Gastrocnemius medialis (tissue), 4 donors: ENCODE measurements around the gene APOBEC3B. TPM values are rescaled to one million over a fixed set of nuclear protein-coding genes. Genes with fewer than 3 reads are reported as not detected.

Experiments
- ATAC-seq, 2 donors: fragments of 150-250 bp; one replicate each; pipeline ENCODE4 v1.9.1; 2016
- DNase-seq, 2 donors: peaks; one replicate each; pipeline ENCODE4 v3.0.0-alpha.2; 2019
- H3K27ac ChIP-seq, 4 donors: fragments of 200-600 bp; sonication (generic); 1 replicate in 1 of 4; 2 replicates in 3 of 4; pipeline ENCODE4 v1.5.1; 2016 to 2018; ENCODE audit warnings: mild to moderate bottlenecking in 2 of 4, moderate library complexity in 1 of 4
- H3K27me3 ChIP-seq, 3 donors: fragments of 200-600 bp; sonication (generic) in 2 of 3; 1 replicate in 1 of 3; 2 replicates in 2 of 3; pipeline versions ENCODE4 v1.5.1 to v1.6.0; 2016 to 2019; ENCODE audit warnings: mild to moderate bottlenecking in 1 of 3, moderate library complexity in 1 of 3
- H3K36me3 ChIP-seq, 2 donors: fragments of 200-600 bp; sonication (generic) in 1 of 2; one replicate each; pipeline ENCODE4 v1.5.1; 2017 to 2018
- H3K4me1 ChIP-seq, 2 donors: fragments of 200-600 bp; sonication (generic) in 1 of 2; one replicate each; pipeline ENCODE4 v1.5.1; 2016 to 2017; ENCODE audit warnings: mild to moderate bottlenecking in 2 of 2
- H3K4me3 ChIP-seq, 4 donors: fragments of 200-600 bp; sonication (generic) in 3 of 4; 1 replicate in 1 of 4; 2 replicates in 3 of 4; pipeline ENCODE4 v1.5.1; 2016 to 2019; ENCODE audit warnings: mild to moderate bottlenecking in 2 of 4
- H3K9me3 ChIP-seq, 3 donors: fragments of 200-600 bp; sonication (generic) in 2 of 3; 1 replicate in 1 of 3; 2 replicates in 2 of 3; pipeline ENCODE4 v1.5.1; 2016 to 2019
- CTCF ChIP-seq, 5 experiments: fragments of 450-650 bp in 3 of 5; fragments of 200-600 bp in 2 of 5; sonication (generic) in 2 of 5; IDR thresholded peaks in 4 of 5; conservative IDR thresholded peaks in 1 of 5; 1 replicate in 4 of 5; 2 replicates in 1 of 5; pipeline ENCODE4 v1.5.1; 2016 to 2019; ENCODE audit warnings: antibody characterized with exemption in 5 of 5, mild to moderate bottlenecking in 3 of 5, moderate library complexity in 3 of 5
- POLR2A ChIP-seq, 2 donors: fragments of 450-650 bp; IDR thresholded peaks; one replicate each; pipeline ENCODE4 v1.6.1; 2017; ENCODE audit warnings: antibody characterized with exemption in 2 of 2, mild to moderate bottlenecking in 2 of 2, moderate library complexity in 2 of 2
- in situ Hi-C, 4 donors: fragments of 200-750 bp; cut with MboI; loops; one replicate each; pipeline versions ENCODE4 v1.15.0 to v1.8.0; 2017; ENCODE audit warnings: low sequenced_read_pairs in 4 of 4
- intact Hi-C: fragments of 100-400 bp; cut with DNase I; formaldehyde crosslinking; loops from one replicate; pipeline ENCODE4 v1.15.1; 2023; ENCODE audit warnings: low total_unique reads
- total RNA-seq, 4 donors: library from RNA; depleted of rRNA; stranded (reverse); fragments of >200 nt; gene quantifications; one replicate each; pipeline versions ENCODE4 v1.1.0 to v1.2.3, GENCODE V29; 2016

The APOBEC3B gene
- total RNA-seq: under 1 TPM in 1 of 4 donors, not detected in 3; 0.62 TPM

GRCh38 chr22:38981992-38982927 is at the start of gene APOBEC3B:
Gene APOBEC3B, plus strand, starts transcription at chr22:38982347. Its CDS starts 107 bp downstream, at chr22:38982454.
- H3K27ac ChIP-seq: peak within 1 kb of the TSS in 2 of 4 donors; percentile 33 to 42
- ATAC-seq: peak; percentile 98 to 100

GRCh38 chr22:38935023-38935422 is 47.1 kb upstream of the APOBEC3B start:
- Histone ChIP-seq H3K27me3 (no peaks in the 10 kb centered on the region), H3K27ac (no peak overlapping the region), H3K4me1 (no peaks in the 10 kb centered on the region), H3K4me3 (no peak overlapping the region), H3K36me3 (no peaks in the 10 kb centered on the region), H3K9me3 (no peaks in the 10 kb centered on the region)
- ATAC-seq: peak; percentile 39 to 69
- DNase-seq: peak; percentile 44 to 66
- intact Hi-C loops (no loop called here), in situ Hi-C loops (no loop called here)
- TF ChIP-seq POLR2A (IDR thresholded peaks at IDR 0.05) (no peak), CTCF (IDR thresholded peaks at IDR 0.05 in 4 of 5, conservative IDR thresholded peaks at IDR 0.05 in 1 of 5) (no peak)

More at GRCh38 chr22:38981992-38982927, at the start of gene APOBEC3B:
- in situ Hi-C loops (no loop called here), intact Hi-C loops (loop anchor here (5.0 kb wide), 2 partner anchors 55 to 110 kb away; partner anchors contain the start of gene CBX6)
- Histone ChIP-seq H3K36me3 (no peaks in the 10 kb centered on the region), H3K9me3 (no peaks in the 10 kb centered on the region), H3K4me3 (peak within 1 kb of the TSS in 3 of 4 donors; percentile 56 to 68 (median 57)), H3K27me3 (no peaks in the 10 kb centered on the region), H3K4me1 (peaks cover 9 to 13% of the 10 kb centered on the region in 2 donors)
- DNase-seq: peak; percentile 73 to 85
- no peak for TF ChIP-seq POLR2A (IDR thresholded peaks at IDR 0.05)
- no peak for TF ChIP-seq CTCF (IDR thresholded peaks at IDR 0.05 in 4 of 5, conservative IDR thresholded peaks at IDR 0.05 in 1 of 5)

GRCh38 chr22:38935616-38936015 is 46.5 kb upstream of the APOBEC3B start:
- DNase-seq (no peak), ATAC-seq (no peak)
- H3K4me3 ChIP-seq: no peak overlapping the region
- H3K4me1 ChIP-seq: no peaks in the 10 kb centered on the region
- no peaks in the 10 kb centered on the region for H3K9me3 ChIP-seq
- no peak overlapping the region for H3K27ac ChIP-seq
- peaks cover 0 to under 1% (median 0%) of the 10 kb centered on the region in 3 donors for H3K27me3 ChIP-seq
- intact Hi-C loops (no loop called here), in situ Hi-C loops (no loop called here)
- H3K36me3 ChIP-seq: no peaks in the 10 kb centered on the region
- no peak for TF ChIP-seq POLR2A (IDR thresholded peaks at IDR 0.05)
- TF ChIP-seq CTCF (IDR thresholded peaks at IDR 0.05 in 4 of 5, conservative IDR thresholded peaks at IDR 0.05 in 1 of 5): no peak

GRCh38 chr22:38936562-38936961 is 45.6 kb upstream of the APOBEC3B start:
- intact Hi-C loops: no loop called here
- no peaks in the 10 kb centered on the region for H3K9me3 ChIP-seq
- no peak overlapping the region for H3K27ac ChIP-seq
- in situ Hi-C loops: no loop called here
- H3K4me1 ChIP-seq: no peaks in the 10 kb centered on the region
- no peaks in the 10 kb centered on the region for H3K36me3 ChIP-seq
- ATAC-seq (no peak), DNase-seq (no peak)
- TF ChIP-seq CTCF (IDR thresholded peaks at IDR 0.05 in 4 of 5, conservative IDR thresholded peaks at IDR 0.05 in 1 of 5) (no peak), POLR2A (IDR thresholded peaks at IDR 0.05) (no peak)
- peaks cover 0 to 8% (median 0%) of the 10 kb centered on the region in 3 donors for H3K27me3 ChIP-seq
- H3K4me3 ChIP-seq: no peak overlapping the region
